DLD1 (cell line): Measurements from ENCODE around the gene KRTAP10-8.
"Not testable (repeated sequence)": the region's sequence is repeated elsewhere in the genome, so short reads cannot be mapped to it uniquely, and the experiment has no call there.

Experiments used
- in situ Hi-C: cut with HindIII; loops from 2 replicates; pipeline ENCODE4 v1.10.0; 2017; ENCODE audit warnings: low sequenced_read_pairs

KRTAP10-8 gene

DNA sequence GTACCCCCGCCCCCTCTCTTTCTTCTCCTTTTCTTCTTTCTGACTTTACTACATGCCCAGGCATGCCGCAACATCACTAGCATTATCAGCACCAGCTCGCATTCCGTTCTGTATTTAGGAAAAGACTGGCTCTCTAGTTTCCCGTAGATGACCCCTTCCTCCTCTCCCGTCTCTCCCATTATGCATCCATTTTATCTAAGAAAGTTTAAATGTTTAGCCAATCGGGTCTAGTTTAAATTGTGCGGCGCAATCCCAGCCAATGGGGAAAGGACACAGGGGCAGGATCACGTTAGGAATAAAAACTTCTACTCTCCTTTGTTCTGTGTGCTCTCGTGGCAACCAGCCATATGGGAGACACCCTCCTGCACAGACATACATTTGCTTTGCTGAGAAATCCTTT is 13.8 kb upstream of the KRTAP10-8 start:
- in situ Hi-C loops, result no loop called here

DNA sequence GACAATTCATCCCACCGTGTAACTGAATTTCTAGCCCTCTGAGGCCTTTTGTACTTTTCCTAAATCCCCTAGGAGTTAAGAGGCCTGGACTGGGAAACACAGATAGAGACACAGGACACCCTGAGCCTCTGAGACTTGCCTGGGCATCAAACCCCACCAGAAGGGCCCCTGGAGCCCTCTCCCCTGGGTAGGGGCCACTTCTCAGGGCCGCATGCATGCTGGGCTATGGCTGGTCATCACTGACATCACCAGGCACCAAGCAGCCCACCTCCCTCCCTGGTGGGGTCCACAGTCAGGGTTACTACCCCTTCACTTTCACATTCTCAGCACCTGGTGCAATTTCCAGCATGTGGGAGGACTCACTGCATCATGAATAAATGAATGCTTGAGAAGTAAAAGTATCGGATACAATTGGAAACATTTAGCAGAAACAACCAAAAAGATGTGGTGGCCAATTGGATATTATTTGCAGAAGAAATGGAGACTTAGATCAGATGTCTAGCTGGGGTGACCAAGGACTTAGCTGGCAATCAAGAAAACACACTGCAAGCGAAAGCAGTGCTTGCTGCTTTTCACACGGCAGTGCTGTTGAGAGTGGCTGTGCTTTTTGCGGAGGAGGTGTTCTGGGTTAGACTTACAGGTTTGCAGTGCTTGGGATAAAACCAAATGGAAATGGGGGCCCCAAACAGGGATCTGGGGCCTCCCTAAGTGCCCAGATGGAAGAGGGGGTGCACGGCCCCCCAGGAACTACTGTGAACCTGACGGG is 12.4 kb upstream of the KRTAP10-8 start:
- in situ Hi-C loops, result no loop called here

DNA sequence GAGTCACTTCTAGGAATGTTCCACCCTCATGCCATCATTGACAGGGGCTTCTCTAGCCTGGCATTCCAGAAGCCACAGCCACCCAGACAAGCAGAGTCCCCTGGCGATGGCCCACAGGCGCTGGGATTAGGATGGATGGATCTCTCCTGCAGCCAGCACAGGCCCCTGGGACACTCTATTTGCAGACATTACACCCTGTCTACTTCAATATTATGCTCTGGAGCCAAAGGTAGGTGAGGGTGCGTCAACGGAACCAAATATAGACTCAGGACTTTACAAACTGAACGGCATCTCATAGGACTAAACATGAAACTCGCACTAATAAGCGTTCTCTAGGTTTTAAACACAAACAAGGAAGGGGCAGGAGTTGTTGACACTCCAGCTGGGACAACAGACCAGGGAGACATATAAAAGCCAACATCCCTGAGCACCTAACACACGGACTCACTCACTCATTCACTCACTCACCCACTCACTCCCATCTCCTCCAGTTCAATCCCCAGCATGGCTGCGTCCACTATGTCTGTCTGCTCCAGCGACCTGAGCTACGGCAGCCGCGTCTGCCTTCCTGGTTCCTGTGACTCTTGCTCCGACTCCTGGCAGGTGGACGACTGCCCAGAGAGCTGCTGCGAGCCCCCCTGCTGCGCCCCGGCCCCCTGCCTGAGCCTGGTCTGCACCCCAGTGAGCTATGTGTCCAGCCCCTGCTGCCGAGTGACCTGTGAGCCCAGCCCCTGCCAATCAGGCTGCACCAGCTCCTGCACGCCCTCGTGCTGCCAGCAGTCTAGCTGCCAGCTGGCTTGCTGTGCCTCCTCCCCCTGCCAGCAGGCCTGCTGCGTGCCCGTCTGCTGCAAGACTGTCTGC is 11.5 kb upstream of the KRTAP10-8 start, which contains the start of gene KRTAP10-7:
Gene KRTAP10-7, plus strand, starts transcription at position 480 of the 861 bp plus-strand sequence. Its CDS starts 25 bp downstream, at position 505.
- in situ Hi-C loops, result not testable (repeated sequence)

DNA sequence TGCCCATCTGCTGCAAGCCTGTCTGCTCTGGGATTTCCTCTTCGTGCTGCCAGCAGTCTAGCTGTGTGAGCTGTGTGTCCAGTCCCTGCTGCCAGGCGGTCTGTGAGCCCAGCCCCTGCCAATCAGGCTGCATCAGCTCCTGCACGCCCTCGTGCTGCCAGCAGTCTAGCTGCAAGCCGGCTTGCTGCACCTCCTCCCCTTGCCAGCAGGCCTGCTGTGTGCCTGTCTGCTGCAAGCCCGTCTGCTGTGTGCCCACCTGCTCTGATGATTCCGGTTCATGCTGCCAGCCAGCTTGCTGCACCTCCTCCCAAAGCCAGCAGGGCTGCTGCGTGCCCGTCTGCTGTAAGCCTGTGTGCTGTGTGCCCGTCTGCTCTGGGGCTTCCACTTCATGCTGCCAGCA is 10.8 kb upstream of the KRTAP10-8 start:
- in situ Hi-C loops, result not testable (repeated sequence)

- in situ Hi-C loops, result no loop called here
Measured at GRCh38 chr21:44601596-44602462, 10.1 kb upstream of the KRTAP10-8 start.

DNA sequence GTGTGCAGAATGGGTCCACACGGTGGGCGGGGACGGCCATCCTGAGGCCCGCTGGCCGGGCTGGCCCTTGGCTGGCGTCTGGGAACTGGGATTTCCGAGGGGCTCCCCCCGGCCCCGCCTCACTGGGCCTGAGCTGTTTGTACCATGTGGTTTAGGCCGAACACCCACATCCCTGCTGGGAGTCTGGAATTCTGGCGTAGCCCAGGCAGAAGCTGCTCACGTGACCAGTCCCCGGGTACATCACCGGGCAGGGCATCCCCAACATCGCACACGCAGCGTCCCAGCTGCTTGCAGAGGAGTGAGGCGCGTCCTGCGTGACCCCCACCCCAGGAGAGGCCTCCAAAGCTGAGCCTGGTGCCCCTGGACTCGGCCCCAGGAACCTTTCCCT is 9.4 kb upstream of the KRTAP10-8 start:
- in situ Hi-C loops, result no loop called here

DNA sequence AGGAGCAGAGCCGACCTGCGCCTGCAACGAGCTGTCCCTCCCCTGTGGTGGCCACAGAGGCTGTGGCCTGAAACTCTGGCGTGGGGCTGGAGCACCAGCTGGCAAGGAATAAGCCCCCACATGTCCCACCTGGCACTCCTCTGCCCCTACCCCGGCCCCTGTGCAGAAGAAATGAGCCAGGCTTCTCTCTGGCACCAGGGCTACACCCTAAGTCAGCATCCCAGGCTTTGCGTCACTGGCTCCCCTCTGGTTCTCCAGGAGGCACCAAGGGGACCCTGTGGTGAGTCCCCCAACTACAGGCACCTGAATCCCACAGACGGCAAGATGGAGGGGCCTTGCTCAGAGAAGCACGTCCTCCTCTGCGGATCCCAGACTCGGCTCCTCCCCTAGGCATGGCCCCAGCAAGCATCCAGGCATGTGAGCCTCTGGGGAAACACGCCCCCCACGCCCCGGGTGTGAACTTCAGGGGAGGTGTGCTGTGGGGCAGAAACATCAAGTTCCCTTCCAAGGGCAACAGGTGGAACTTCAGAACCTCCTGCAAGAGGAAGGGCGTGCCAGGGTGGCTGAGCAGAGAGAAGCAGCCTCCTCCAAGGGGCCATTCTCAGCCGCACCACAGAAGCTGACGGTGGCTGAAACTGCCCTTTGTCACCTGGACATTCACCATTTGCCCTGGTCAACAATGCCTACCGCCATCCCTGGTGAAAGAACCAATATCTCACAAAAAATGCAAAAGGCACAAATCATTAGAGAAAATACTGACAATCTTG is 8.6 kb upstream of the KRTAP10-8 start:
- in situ Hi-C loops, result no loop called here

DNA sequence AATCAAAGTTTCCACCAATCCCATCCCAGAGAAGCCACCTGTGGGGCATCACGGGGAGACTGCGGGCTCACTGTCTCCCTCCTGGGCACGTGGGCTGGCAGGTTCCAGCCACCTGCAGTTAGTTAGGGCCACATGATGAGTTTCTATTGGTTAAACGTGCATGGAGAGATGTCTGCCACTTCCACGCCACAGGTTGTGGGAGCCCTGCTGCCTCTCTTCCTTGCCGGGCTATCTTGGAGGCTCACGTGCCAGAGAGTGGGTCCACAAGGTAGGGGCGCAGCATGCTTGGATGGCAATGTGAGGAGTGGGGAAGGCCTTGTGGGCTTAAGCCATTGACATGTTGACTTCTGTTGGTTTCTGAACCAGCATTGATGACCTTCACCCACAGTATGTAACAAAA is 8.0 kb upstream of the KRTAP10-8 start:
- in situ Hi-C loops, result no loop called here

DNA sequence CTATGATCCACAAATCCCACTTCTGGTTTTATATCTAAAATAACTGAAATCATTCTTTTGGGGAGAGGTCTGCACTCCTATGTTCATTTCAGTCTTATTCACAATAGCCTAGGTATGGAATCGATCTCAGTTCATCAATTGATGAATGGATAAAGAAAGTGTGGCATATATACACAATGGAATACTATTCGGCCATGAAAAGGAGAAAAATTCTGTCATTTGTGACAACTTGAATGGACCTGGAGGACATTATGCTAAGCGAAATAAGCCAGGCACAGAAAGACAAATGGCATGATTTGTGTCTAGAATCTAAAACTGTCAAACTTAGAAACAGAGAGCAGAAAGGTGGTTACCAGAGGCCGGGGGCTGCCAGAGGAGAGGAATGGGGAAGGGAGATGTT is 5.4 kb upstream of the KRTAP10-8 start:
- in situ Hi-C loops, result no loop called here

DNA sequence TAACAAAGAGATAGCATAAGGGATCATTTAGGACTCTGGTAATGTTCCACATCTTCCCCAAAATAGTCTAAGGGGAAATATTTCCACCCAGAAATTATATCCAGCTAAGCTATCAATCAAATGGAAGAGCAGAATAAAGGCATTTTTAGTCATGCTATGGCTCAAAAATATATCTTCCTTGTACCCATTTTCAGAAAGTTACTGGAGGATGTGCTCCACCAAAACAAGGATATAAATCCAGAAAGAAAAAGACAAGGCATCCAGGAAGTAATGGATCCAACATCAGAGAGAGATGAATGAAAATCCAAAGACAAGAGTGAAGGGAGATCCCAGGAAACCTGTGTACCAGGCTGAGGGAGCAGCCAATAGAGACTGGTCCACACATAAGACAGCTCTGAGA is 2.7 kb upstream of the KRTAP10-8 start:
- in situ Hi-C loops, result no loop called here

- in situ Hi-C loops, result not testable (repeated sequence)
Measured at GRCh38 chr21:44610157-44610843, 1.6 kb upstream of the KRTAP10-8 start.

GRCh38 chr21:44611551-44611950 is 328 bp upstream of the KRTAP10-8 start:
- in situ Hi-C loops, result no loop called here

GRCh38 chr21:44612669-44613229 is 870 bp downstream of the KRTAP10-8 start:
- in situ Hi-C loops, result no loop called here

DNA sequence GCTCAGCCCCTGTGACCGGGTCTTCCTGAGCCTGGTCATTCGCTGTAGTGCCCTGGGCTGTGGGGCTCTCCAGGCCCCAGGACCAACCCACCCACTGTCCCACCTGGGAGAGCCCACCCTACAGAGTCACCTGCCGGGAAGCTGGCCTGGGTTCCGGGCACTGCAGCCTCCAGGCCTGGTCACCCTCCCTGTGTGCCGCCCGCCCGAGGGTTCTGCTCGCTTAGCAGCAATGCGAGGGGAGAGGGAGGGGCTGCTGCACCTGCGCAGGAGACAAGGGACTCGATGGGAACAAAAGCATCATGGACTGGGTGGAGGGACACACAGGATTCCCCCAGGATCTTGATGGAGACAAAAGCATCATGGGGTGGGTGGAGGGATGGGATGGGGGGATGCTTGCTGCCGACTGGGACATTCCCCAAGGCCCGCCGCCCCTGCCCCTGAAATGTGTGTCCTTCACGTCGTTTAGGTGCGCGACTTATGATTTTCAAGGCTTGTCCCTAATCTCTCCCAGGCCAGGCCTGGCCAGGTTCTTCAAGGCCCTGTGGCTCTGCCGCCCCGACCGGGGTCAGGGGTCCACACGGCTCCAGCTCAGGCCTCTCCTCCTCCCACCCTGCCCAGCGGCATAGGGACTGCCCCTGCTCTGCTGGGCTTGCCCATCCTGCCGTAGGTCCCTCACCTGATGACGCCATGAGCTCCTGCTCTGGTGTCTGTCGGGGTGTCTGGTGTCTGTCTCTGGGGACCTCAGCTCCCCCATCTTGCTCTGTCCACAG is 1.7 kb downstream of the KRTAP10-8 start:
- in situ Hi-C loops, result no loop called here

- in situ Hi-C loops, result no loop called here
Measured at GRCh38 chr21:44614161-44614631, 2.3 kb downstream of the KRTAP10-8 start.

- in situ Hi-C loops, result no loop called here
Measured at GRCh38 chr21:44614961-44615391, 3.1 kb downstream of the KRTAP10-8 start.

GRCh38 chr21:44615466-44615865 is 3.6 kb downstream of the KRTAP10-8 start:
- in situ Hi-C loops, result no loop called here

- in situ Hi-C loops, result no loop called here
Measured at GRCh38 chr21:44615911-44616590, 4.2 kb downstream of the KRTAP10-8 start.
